Panc1 (cell line): Measurements from ENCODE around the gene SMAGP. TPM values are rescaled to one million over a fixed set of nuclear protein-coding genes. Genes with fewer than 3 reads are reported as not detected.

ENCODE experiments used
- ATAC-seq: fragments of 200-7000 bp; cut with Tn5 transposase; 2 replicates; pipeline ENCODE4 v1.9.1; 2020; ENCODE audit warnings: mild to moderate bottlenecking, moderate library complexity
- BruUV-seq: library from RNA; stranded (reverse); fragments of 400-500 nt; replicated peaks from 2 replicates; lab custom pipeline; 2021; lab: Mats Ljungman, UMichigan
- CTCF ChIA-PET: fragments of 300-600 bp; sonication (Branson Sonifier 250); formaldehyde crosslinking; loops from one replicate; lab custom pipeline; 2022; ENCODE audit warnings: antibody characterized with exemption; lab: Charles Lee
- POLR2A ChIA-PET: fragments of 300-600 bp; sonication (Branson Sonifier 250); formaldehyde crosslinking; loops from one replicate; lab custom pipeline; 2022; ENCODE audit warnings: antibody characterized with exemption; lab: Charles Lee
- DNase-seq: peaks from one replicate; pipeline ENCODE4 v3.0.0-alpha.2; 2010; ENCODE audit warnings: low read depth, low spot score
- H3K27ac ChIP-seq: 2 replicates; pipeline ENCODE4 v1.5.1; 2011; ENCODE audit warnings: mild to moderate bottlenecking, low read length, inconsistent platforms
- H3K27me3 ChIP-seq: fragments of 200-500 bp; sonication (Bioruptor generic); 2 replicates; pipeline ENCODE4 v1.6.0; 2014; ENCODE audit warnings: low read length, inconsistent platforms; ENCODE audit not compliant: control insufficient read depth, insufficient read depth
- H3K36me3 ChIP-seq: fragments of 200-500 bp; sonication (Bioruptor generic); 2 replicates; pipeline ENCODE4 v1.5.1; 2014; ENCODE audit warnings: inconsistent platforms, mild to moderate bottlenecking, low read length, moderate library complexity; ENCODE audit not compliant: control insufficient read depth, insufficient read depth
- H3K4me1 ChIP-seq: 2 replicates; pipeline ENCODE4 v1.5.1; 2011; ENCODE audit warnings: inconsistent platforms, mild to moderate bottlenecking, low read length, moderate library complexity; ENCODE audit not compliant: control insufficient read depth, insufficient read depth
- H3K4me3 ChIP-seq, 2 experiments: 2 replicates each; pipeline ENCODE4 v1.5.1; 2011 to 2012; ENCODE audit warnings: low read depth in 2 of 2, low read length in 2 of 2, mild to moderate bottlenecking in 2 of 2, inconsistent platforms in 1 of 2, moderate library complexity in 1 of 2
- H3K9me3 ChIP-seq: fragments of 200-500 bp; sonication (Bioruptor generic); 2 replicates; pipeline ENCODE4 v1.5.1; 2014; ENCODE audit warnings: low read depth, mild to moderate bottlenecking, inconsistent platforms, low read length, moderate library complexity; ENCODE audit not compliant: control insufficient read depth, insufficient read depth
- CTCF ChIP-seq: fragments of 450-650 bp; IDR thresholded peaks from 2 replicates; pipeline ENCODE4 v1.5.1; 2017; ENCODE audit warnings: mild to moderate bottlenecking
- POLR2AphosphoS5 ChIP-seq: IDR thresholded peaks from 2 replicates; pipeline ENCODE4 v1.6.1; 2012; ENCODE audit warnings: mild to moderate bottlenecking, low read depth, low read length, moderate library complexity
- REST ChIP-seq, 2 experiments: IDR thresholded peaks; 2 replicates each; pipeline ENCODE4 v1.6.1; 2011 to 2012; ENCODE audit warnings: low read depth in 2 of 2, control low read depth in 1 of 2, low read length in 1 of 2, mild to moderate bottlenecking in 1 of 2, moderate library complexity in 1 of 2; ENCODE audit not compliant: insufficient read depth in 1 of 2
- SIN3A ChIP-seq: IDR thresholded peaks from 2 replicates; pipeline ENCODE4 v1.6.1; 2012; ENCODE audit warnings: low read depth, mild to moderate bottlenecking, low read length, moderate library complexity, borderline replicate concordance; ENCODE audit not compliant: insufficient read depth
- TCF7L2 ChIP-seq: IDR thresholded peaks from 2 replicates; pipeline ENCODE4 v1.6.1; 2011; ENCODE audit warnings: mild to moderate bottlenecking, low read depth, low read length, inconsistent platforms
- in situ Hi-C: cut with HindIII; loops from 2 replicates; pipeline ENCODE4 v1.10.0; 2016; ENCODE audit warnings: low sequenced_read_pairs, low pct_unique_long_range_greater_than_20kb
- intact Hi-C: fragments of 100-400 bp; cut with micrococcal nuclease; formaldehyde crosslinking; loops from one replicate; pipeline ENCODE4 v1.10.0; 2022; ENCODE audit not compliant: unreplicated experiment
- total RNA-seq: library from RNA; stranded (reverse); gene quantifications from one replicate; pipeline ENCODE4 v1.2.1, GENCODE V29; 2021; ENCODE audit not compliant: unreplicated experiment

The SMAGP gene
- total RNA-seq, 1 experiment from 2014 or later: 2.4 TPM

- Histone ChIP-seq H3K27ac (no peak overlapping the region), H3K9me3 (no peaks in the 10 kb centered on the region), H3K4me3 (no peak overlapping the region), H3K36me3 (no peaks in the 10 kb centered on the region), H3K27me3 (no peaks in the 10 kb centered on the region), H3K4me1 (no peaks in the 10 kb centered on the region)
- no TSS peak for BruUV-seq
- CTCF ChIA-PET: no interaction called here
- intact Hi-C loops: no loop called here
- DNase-seq (no peak), ATAC-seq (no peak)
- in situ Hi-C loops: no loop called here
- POLR2A ChIA-PET: no interaction called here
- TF ChIP-seq POLR2AphosphoS5 (no peak), REST (IDR thresholded peaks at IDR 0.05; ENCODE audit: insufficient read depth in 1 of 2, low read depth in 2 of 2, low read length in 1 of 2) (no peak), SIN3A (no peak), TCF7L2 (no peak), CTCF (no peak)
Observed at GRCh38 chr12:51196547-51196946, 73.7 kb downstream of the SMAGP start.

GRCh38 chr12:51195841-51196240, 74.4 kb downstream of the SMAGP start:
- BruUV-seq: no TSS peak

More at GRCh38 chr12:51195841-51196240, 74.4 kb downstream of the SMAGP start:
- H3K27me3 ChIP-seq: no peaks in the 10 kb centered on the region
- DNase-seq (no peak), ATAC-seq (no peak)
- no peaks in the 10 kb centered on the region for H3K36me3 ChIP-seq
- no peaks in the 10 kb centered on the region for H3K9me3 ChIP-seq
- no peak overlapping the region for H3K4me3 ChIP-seq
- in situ Hi-C loops: no loop called here
- no peaks in the 10 kb centered on the region for H3K4me1 ChIP-seq
- POLR2A ChIA-PET: no interaction called here
- intact Hi-C loops: no loop called here
- TF ChIP-seq TCF7L2: no peak
- no peak for TF ChIP-seq SIN3A
- no peak for TF ChIP-seq CTCF
- TF ChIP-seq REST (IDR thresholded peaks at IDR 0.05; ENCODE audit: insufficient read depth in 1 of 2, low read depth in 2 of 2, low read length in 1 of 2): no peak
- no peak for TF ChIP-seq POLR2AphosphoS5
- no peak overlapping the region for H3K27ac ChIP-seq
- CTCF ChIA-PET: interaction anchor here (0.6 kb wide), 1 partner anchor 271 kb away, joined by 15 read pairs; a partner anchor contains a TSS
